K562 (cell line): ENCODE data around the gene ANO2. TPM values are rescaled to one million over a fixed set of nuclear protein-coding genes. Genes with fewer than 3 reads are reported as not detected.

Source experiments
- ATAC-seq: fragments of 200-7000 bp; cut with Tn5 transposase; 3 replicates; pipeline ENCODE4 v1.9.1; 2020; ENCODE audit warnings: moderate library complexity
- BruUV-seq: library from RNA; stranded (reverse); fragments of 400-500 nt; replicated peaks from 2 replicates; lab custom pipeline; 2021; lab: Mats Ljungman, UMichigan
- CTCF ChIA-PET: fragments of 300-600 bp; formaldehyde crosslinking; extraction: SDS; loops from one replicate; lab custom pipeline; 2021; ENCODE audit warnings: low intra/inter-chr PET ratio; lab: Yijun Ruan, JAX
- POLR2A ChIA-PET: fragments of 300-600, 350-650 bp; sonication (Branson Sonifier 250); formaldehyde crosslinking; extraction: SDS; loops from one replicate; lab custom pipeline; 2021; ENCODE audit warnings: antibody characterized with exemption, inconsistent platforms; lab: Yijun Ruan, JAX
- DNase-seq, 4 experiments: peaks; one replicate each; pipeline versions ENCODE4 v3.0.0 to v3.0.0-alpha.2; 2011 to 2018; ENCODE audit warnings: low spot score in 3 of 4, mixed read lengths in 3 of 4; ENCODE audit errors: extremely low read depth in 1 of 4
- FAIRE-seq: peaks from 2 replicates; lab custom pipeline; 2011; peaks lifted over from hg19 to GRCh38; lab: Jason Lieb, UNC
- H2AFZ ChIP-seq: 2 replicates; pipeline ENCODE4 v1.6.0; 2011; ENCODE audit warnings: low read depth, low read length, control low read depth, inconsistent platforms
- H3K27ac ChIP-seq: fragments of 200-600 bp; 3 replicates; pipeline ENCODE4 v1.8.0; 2011; ENCODE audit warnings: low read depth, mild to moderate bottlenecking, control low read depth, inconsistent platforms, low read length, moderate library complexity, mixed read lengths; ENCODE audit errors: extremely low read depth
- H3K27me3 ChIP-seq, 2 experiments: fragments of 300-600 bp in 1 of 2; 2 replicates in 1 of 2; 3 replicates in 1 of 2; pipeline versions ENCODE4 v1.6.0 to v1.8.0; 2011; ENCODE audit warnings: inconsistent platforms in 2 of 2, low read length in 2 of 2, mild to moderate bottlenecking in 1 of 2, mixed read lengths in 1 of 2, moderate library complexity in 1 of 2; ENCODE audit not compliant: control insufficient read depth in 2 of 2, insufficient read depth in 2 of 2
- H3K36me3 ChIP-seq: fragments of 300-600 bp; 3 replicates; pipeline ENCODE4 v1.8.0; 2011; ENCODE audit warnings: mild to moderate bottlenecking, low read length, inconsistent platforms; ENCODE audit not compliant: control insufficient read depth, insufficient read depth
- H3K4me1 ChIP-seq, 2 experiments: fragments of 200-600 bp in 1 of 2; replicated peaks in 1 of 2; 2 replicates in 1 of 2; 3 replicates in 1 of 2; pipeline versions ENCODE4 v1.5.1 to v1.8.0; 2011; ENCODE audit warnings: inconsistent platforms in 2 of 2, low read length in 2 of 2, mild to moderate bottlenecking in 1 of 2, mixed read lengths in 1 of 2, moderate library complexity in 1 of 2; ENCODE audit not compliant: control insufficient read depth in 2 of 2, insufficient read depth in 2 of 2
- H3K4me2 ChIP-seq: 2 replicates; pipeline ENCODE4 v1.6.1; 2011; ENCODE audit warnings: low read length, control low read depth, inconsistent platforms, mixed read lengths; ENCODE audit not compliant: insufficient read depth
- H3K4me3 ChIP-seq: fragments of 200-600 bp; sonication (generic), shearing (Covaris generic); 2 replicates; pipeline ENCODE4 v1.5.1; 2016; ENCODE audit warnings: control low read depth, inconsistent platforms
- H3K79me2 ChIP-seq: fragments of 200-600 bp; 3 replicates; pipeline ENCODE4 v1.8.0; 2011; ENCODE audit warnings: low read length, inconsistent platforms; ENCODE audit not compliant: control insufficient read depth, insufficient read depth
- H3K9ac ChIP-seq, 2 experiments: 2 replicates each; pipeline versions ENCODE4 v1.6.0 to v1.6.1; 2011; ENCODE audit warnings: low read depth in 2 of 2, low read length in 2 of 2, control low read depth in 1 of 2, inconsistent platforms in 1 of 2, mild to moderate bottlenecking in 1 of 2, mixed read lengths in 1 of 2; ENCODE audit not compliant: insufficient read depth in 1 of 2
- H3K9me1 ChIP-seq: one replicate; pipeline ENCODE4 v1.6.0; 2011; ENCODE audit warnings: inconsistent platforms, mild to moderate bottlenecking, low read length, moderate library complexity; ENCODE audit not compliant: control insufficient read depth, insufficient read depth
- H3K9me3 ChIP-seq: replicated peaks from 2 replicates; pipeline ENCODE4 v1.5.1; 2011; ENCODE audit warnings: low read depth, low read length, inconsistent platforms; ENCODE audit not compliant: control insufficient read depth, insufficient read depth
- H4K20me1 ChIP-seq: replicated peaks from 2 replicates; pipeline ENCODE4 v1.6.1; 2011; ENCODE audit warnings: low read length, inconsistent platforms, mixed read lengths; ENCODE audit not compliant: control insufficient read depth, insufficient read depth
- BRD9 ChIP-seq: fragments of 450-650 bp; IDR thresholded peaks from 2 replicates; pipeline ENCODE4 v1.6.1; 2018; ENCODE audit warnings: low read depth; ENCODE audit not compliant: partially characterized antibody
- C11orf30 ChIP-seq: fragments of 450-650 bp; IDR thresholded peaks from 2 replicates; pipeline ENCODE4 v1.6.1; 2016; ENCODE audit warnings: low read depth, mild to moderate bottlenecking
- CLOCK ChIP-seq: fragments of 250-450 bp; sonication (Bioruptor Pico); IDR thresholded peaks from 2 replicates; pipeline ENCODE4 v1.4.0; 2020; ENCODE audit warnings: mild to moderate bottlenecking, moderate library complexity, borderline replicate concordance
- ERF ChIP-seq: fragments of 450-650 bp; formaldehyde crosslinking; IDR thresholded peaks from 2 replicates; pipeline ENCODE4 v1.4.0; 2020; ENCODE audit warnings: mild to moderate bottlenecking, mixed read lengths
- HDAC6 ChIP-seq: IDR thresholded peaks from 2 replicates; pipeline ENCODE4 v1.6.1; 2012; ENCODE audit warnings: low read depth, mild to moderate bottlenecking, control low read depth, inconsistent platforms, low read length, moderate library complexity
- JUN ChIP-seq, 2 experiments: sonication (generic) in 1 of 2; formaldehyde crosslinking in 1 of 2; IDR thresholded peaks; 2 replicates each; pipeline versions ENCODE4 v1.6.1 to v1.8.0; 2012 to 2022; ENCODE audit warnings: borderline replicate concordance in 2 of 2, mild to moderate bottlenecking in 2 of 2, improper control_type of control experiment in 1 of 2, low read depth in 1 of 2, low read length in 1 of 2, missing genetic modification reagents in 1 of 2
- PRMT5 ChIP-seq: sonication (generic); formaldehyde crosslinking; IDR thresholded peaks from 2 replicates; pipeline ENCODE4 v1.5.0; 2020; ENCODE audit warnings: missing genetic modification reagents
- PRPF4 ChIP-seq: fragments of 200-400 bp; formaldehyde crosslinking; IDR thresholded peaks from one replicate; pipeline ENCODE4 v1.6.1; 2017; ENCODE audit warnings: low read length, low read depth, mild to moderate bottlenecking; ENCODE audit not compliant: insufficient read depth, poor library complexity, severe bottlenecking
- SP2 ChIP-seq: IDR thresholded peaks from 2 replicates; pipeline ENCODE4 v1.6.1; 2011; ENCODE audit warnings: mild to moderate bottlenecking, low read depth, low read length, moderate library complexity; ENCODE audit not compliant: poor library complexity, severe bottlenecking; ENCODE audit errors: extremely low read depth
- SRSF1 ChIP-seq: fragments of 200-400 bp; formaldehyde crosslinking; IDR thresholded peaks from 2 replicates; pipeline ENCODE4 v1.6.1; 2017; ENCODE audit warnings: mild to moderate bottlenecking, low read depth, low read length, moderate library complexity
- TEAD4 ChIP-seq, 2 experiments: sonication (generic) in 1 of 2; formaldehyde crosslinking in 1 of 2; IDR thresholded peaks; 2 replicates each; pipeline versions ENCODE4 v1.6.1 to v1.8.0; 2012 to 2022; ENCODE audit warnings: borderline replicate concordance in 1 of 2, inconsistent platforms in 1 of 2, low read length in 1 of 2, mild to moderate bottlenecking in 1 of 2, missing genetic modification reagents in 1 of 2
- TFAP4 ChIP-seq: sonication (generic); formaldehyde crosslinking; IDR thresholded peaks from 2 replicates; pipeline ENCODE4 v1.8.0; 2022; ENCODE audit warnings: missing genetic modification reagents, mild to moderate bottlenecking, moderate library complexity, borderline replicate concordance
- THAP12 ChIP-seq: fragments of 250-450 bp; sonication (Bioruptor Pico); IDR thresholded peaks from 2 replicates; pipeline ENCODE4 v1.9.0; 2021; ENCODE audit warnings: mild to moderate bottlenecking, inconsistent platforms
- ZNF184 ChIP-seq: sonication (generic); formaldehyde crosslinking; IDR thresholded peaks from 2 replicates; pipeline ENCODE4 v1.5.0; 2020; ENCODE audit warnings: missing genetic modification reagents
- ZNF41 ChIP-seq: fragments of 250-450 bp; sonication (Bioruptor Pico); conservative IDR thresholded peaks from 2 replicates; pipeline ENCODE4 v1.4.0; 2020; ENCODE audit warnings: mild to moderate bottlenecking
- WGBS: fragments of 100-300 bp; shearing (Covaris generic); methylation state at CpG from one replicate; pipeline ENCODE4 v1.1.6; 2016; ENCODE audit warnings: low coverage, mixed read lengths; ENCODE audit not compliant: insufficient coverage; ENCODE audit errors: missing lambda C conversion rate; 5-methylcytosine and 5-hydroxymethylcytosine counted together
- in situ Hi-C: fragments of 300-500 bp; cut with MboI; formaldehyde crosslinking; loops from 4 replicates; pipeline ENCODE4 v1.15.0; 2018; ENCODE audit warnings: inconsistent platforms, mixed read lengths
- intact Hi-C: fragments of 100-400 bp; cut with micrococcal nuclease; formaldehyde crosslinking; loops from 2 replicates; pipeline ENCODE4 v1.14.2; 2022
- polyA plus RNA-seq, 8 experiments: library from polyadenylated mRNA; depleted of rRNA in 4 of 8; stranded (reverse) in 5 of 8; unstranded in 3 of 8; fragments of >200 nt; fragmentation: Nextera tagmentation in 2 of 8; fragmentation: Illumina TruSeq in 1 of 8; extraction: Ambion mirVana in 2 of 8; extraction: Trizol in 1 of 8; gene quantifications; 2 replicates each; pipeline versions ENCODE4 v1.2.1 to v1.2.3, GENCODE V29; 2011 to 2014; ENCODE audit warnings: inconsistent platforms in 1 of 8, missing spikeins in 1 of 8
- total RNA-seq, 7 experiments: library from RNA; depleted of rRNA in 6 of 7; stranded (reverse); fragments of >200 nt in 6 of 7; fragmentation: Illumina TruSeq in 2 of 7; extraction: Trizol in 2 of 7; gene quantifications; 2 replicates each; pipeline versions ENCODE4 v1.2.1 to v1.2.3, GENCODE V29; 2011 to 2021; ENCODE audit warnings: low replicate concordance in 1 of 7

Gene ANO2
- total and polyA plus RNA-seq, 9 of the 15 experiments (the other 6 are each of a cell fraction or from before 2014, with no cell fraction given) = 0.64 TPM; not detected in 8

- TF ChIP-seq JUN (IDR thresholded peaks at IDR 0.05; ENCODE audit: borderline replicate concordance, low read depth, low read length) (no peak), JUN (CRISPR knock-in tag; IDR thresholded peaks at IDR 0.05; ENCODE audit: borderline replicate concordance) (no peak), TFAP4 (CRISPR knock-in tag) (no peak), BRD9 (no peak), THAP12 (no peak), SP2 (no peak)
Measured at GRCh38 chr12:5691943-5692342, 253.1 kb downstream of the ANO2 start (continued).

- 9% methylated on average over 1 of the region's 1 CpG for WGBS
- no peak overlapping the region for H3K4me2 ChIP-seq
- H3K9me1 ChIP-seq = no peaks in the 10 kb centered on the region
- H3K4me3 ChIP-seq = no peak overlapping the region
- H3K27ac ChIP-seq = no peak overlapping the region
- no peak overlapping the region for H2AFZ ChIP-seq
- no peaks in the 10 kb centered on the region for H3K27me3 ChIP-seq
- no peaks in the 10 kb centered on the region for H3K9me3 ChIP-seq
- H3K79me2 ChIP-seq = no peaks in the 10 kb centered on the region
- H3K4me1 ChIP-seq = no peaks in the 10 kb centered on the region; a peak in 1 of 5 replicates
- in situ Hi-C loops = no loop called here
- no TSS peak for BruUV-seq
- DNase-seq (no peak), ATAC-seq (no peak), FAIRE-seq (no peak)
- H3K9ac ChIP-seq = no peak overlapping the region
- no peaks in the 10 kb centered on the region; the same call in 1 of the 2 replicates for H4K20me1 ChIP-seq
- ChIA-PET POLR2A (interaction anchor here (0.6 kb wide), 1 partner anchor 1566 kb away, joined by 3 read pairs; no protein-coding TSS in a partner anchor), CTCF (no interaction called here)
- intact Hi-C loops = no loop called here
- no peaks in the 10 kb centered on the region for H3K36me3 ChIP-seq
- TF ChIP-seq ERF (CRISPR knock-in tag) (no peak), HDAC6 (no peak), ZNF41 (CRISPR knock-in tag) (no peak), SRSF1 (no peak), C11orf30 (no peak), PRPF4 (no peak), PRMT5 (CRISPR knock-in tag) (no peak), ZNF184 (no peak), CLOCK (CRISPR knock-in tag) (no peak), TEAD4 (IDR thresholded peaks at IDR 0.05; ENCODE audit: low read length) (no peak), TEAD4 (CRISPR knock-in tag; IDR thresholded peaks at IDR 0.05; ENCODE audit: borderline replicate concordance) (no peak)
Measured at GRCh38 chr12:5690240-5690639, 254.8 kb downstream of the ANO2 start.
